Gastroesophageal sphincter (tissue), 4 donors: ENCODE measurements around the gene HSD11B1. TPM values are rescaled to one million over a fixed set of nuclear protein-coding genes. Genes with fewer than 3 reads are reported as not detected.

Experiments
- ATAC-seq: fragments of 150-250 bp; one replicate; pipeline ENCODE4 v1.9.1; 2016; ENCODE audit warnings: mild to moderate bottlenecking, moderate library complexity
- H3K27ac ChIP-seq, 4 donors: fragments of 200-600 bp; sonication (generic) in 3 of 4; 1 replicate in 3 of 4; 2 replicates in 1 of 4; pipeline ENCODE4 v1.5.1; 2016 to 2019
- H3K27me3 ChIP-seq: fragments of 200-600 bp; sonication (generic); one replicate; pipeline ENCODE4 v1.5.1; 2019
- H3K36me3 ChIP-seq, 2 donors: fragments of 200-600 bp; sonication (generic); one replicate each; pipeline ENCODE4 v1.5.1; 2019; ENCODE audit warnings: control low read depth in 1 of 2
- H3K4me1 ChIP-seq, 3 donors: fragments of 200-600 bp; sonication (generic); 1 replicate in 2 of 3; 2 replicates in 1 of 3; pipeline ENCODE4 v1.5.1; 2016 to 2019; ENCODE audit warnings: control low read depth in 2 of 3
- H3K4me3 ChIP-seq, 2 donors: fragments of 200-600 bp; sonication (generic); one replicate each; pipeline ENCODE4 v1.5.1; 2019; ENCODE audit warnings: mild to moderate bottlenecking in 1 of 2, moderate library complexity in 1 of 2
- H3K9me3 ChIP-seq, 3 donors: fragments of 200-600 bp; sonication (generic); one replicate each; pipeline ENCODE4 v1.5.1; 2017 to 2019; ENCODE audit warnings: control low read depth in 2 of 3
- CTCF ChIP-seq, 4 experiments: fragments of 200-600 bp in 2 of 4; fragments of 450-650 bp in 2 of 4; sonication (generic) in 1 of 4; IDR thresholded peaks; one replicate each; pipeline ENCODE4 v1.5.1; 2017 to 2019; ENCODE audit warnings: antibody characterized with exemption in 4 of 4, mild to moderate bottlenecking in 2 of 4, moderate library complexity in 2 of 4
- EP300 ChIP-seq: sonication (generic); formaldehyde crosslinking; IDR thresholded peaks from one replicate; pipeline ENCODE4 v1.6.1; 2017; ENCODE audit warnings: antibody characterized with exemption, mild to moderate bottlenecking
- POLR2A ChIP-seq, 2 donors: fragments of 450-650 bp; IDR thresholded peaks; one replicate each; pipeline ENCODE4 v1.6.1; 2017; ENCODE audit warnings: antibody characterized with exemption in 2 of 2, mild to moderate bottlenecking in 2 of 2, moderate library complexity in 1 of 2
- POLR2AphosphoS5 ChIP-seq: sonication (generic); formaldehyde crosslinking; IDR thresholded peaks from one replicate; pipeline ENCODE4 v1.6.1; 2017; ENCODE audit warnings: antibody characterized with exemption
- WGBS, 2 donors: methylation state at CpG; one replicate each; pipeline ENCODE4 v1.1.5; 2018; ENCODE audit warnings: low coverage in 1 of 2; 5-methylcytosine and 5-hydroxymethylcytosine counted together
- total RNA-seq, 4 donors: library from RNA; depleted of rRNA; stranded (reverse); fragments of >200 nt; gene quantifications; one replicate each; pipeline ENCODE4 v1.1.0, GENCODE V29; 2016

The HSD11B1 gene
- total RNA-seq, 4 donors from 2014 or later: 5.0 to 17.8 (median 8.9) TPM

- Histone ChIP-seq H3K36me3 (no peaks in the 10 kb centered on the region), H3K4me1 (no peaks in the 10 kb centered on the region), H3K27ac (no peak overlapping the region), H3K9me3 (no peaks in the 10 kb centered on the region), H3K27me3 (no peaks in the 10 kb centered on the region), H3K4me3 (no peak overlapping the region)
- WGBS, 2 donors: 89 to 100% methylated on average over 1 of the region's 1 CpG
- TF ChIP-seq EP300: no peak
- TF ChIP-seq POLR2AphosphoS5: no peak
- no peak for TF ChIP-seq CTCF (IDR thresholded peaks at IDR 0.05)
- no peak for TF ChIP-seq POLR2A (IDR thresholded peaks at IDR 0.05)
- ATAC-seq: no peak
Measured at GRCh38 chr1:209721323-209721722, 16.7 kb downstream of the HSD11B1 start.

- 97 to 100% methylated on average over 1 to 3 of the region's 3 CpGs for WGBS, 2 donors
- Histone ChIP-seq H3K27me3 (no peaks in the 10 kb centered on the region), H3K4me1 (no peaks in the 10 kb centered on the region), H3K9me3 (no peaks in the 10 kb centered on the region), H3K27ac (no peak overlapping the region), H3K4me3 (no peak overlapping the region), H3K36me3 (no peaks in the 10 kb centered on the region)
- TF ChIP-seq CTCF (IDR thresholded peaks at IDR 0.05): no peak
- TF ChIP-seq EP300: no peak
- no peak for TF ChIP-seq POLR2A (IDR thresholded peaks at IDR 0.05)
- no peak for ATAC-seq
Measured at GRCh38 chr1:209723265-209723664, 18.6 kb downstream of the HSD11B1 start.

GRCh38 chr1:209723756-209724693 is 19.4 kb downstream of the HSD11B1 start:
- H3K36me3 ChIP-seq: no peaks in the 10 kb centered on the region
- WGBS, 2 donors: 71 to 92% methylated on average over 2 to 3 of the region's 3 CpGs
- no peaks in the 10 kb centered on the region for H3K9me3 ChIP-seq
- TF ChIP-seq POLR2A (IDR thresholded peaks at IDR 0.05) (no peak), EP300 (no peak), POLR2AphosphoS5 (no peak), CTCF (IDR thresholded peaks at IDR 0.05) (no peak)
- no peak overlapping the region for H3K27ac ChIP-seq
- H3K4me3 ChIP-seq: no peak overlapping the region
- H3K27me3 ChIP-seq: no peaks in the 10 kb centered on the region
- no peaks in the 10 kb centered on the region for H3K4me1 ChIP-seq
- no peak for ATAC-seq

GRCh38 chr1:209727286-209727685 is 22.6 kb downstream of the HSD11B1 start:
- no peak for ATAC-seq
- Histone ChIP-seq H3K9me3 (no peaks in the 10 kb centered on the region), H3K36me3 (no peaks in the 10 kb centered on the region), H3K4me3 (no peak overlapping the region), H3K27me3 (no peaks in the 10 kb centered on the region), H3K4me1 (no peaks in the 10 kb centered on the region), H3K27ac (no peak overlapping the region)
- WGBS, 2 donors: 83 to 84% methylated on average over 1 to 2 of the region's 2 CpGs
- TF ChIP-seq POLR2AphosphoS5 (no peak), POLR2A (IDR thresholded peaks at IDR 0.05) (no peak), EP300 (no peak), CTCF (IDR thresholded peaks at IDR 0.05) (no peak)

GRCh38 chr1:209727785-209728184 is 23.1 kb downstream of the HSD11B1 start:
- WGBS, 2 donors: 90 to 93% methylated on average over 3 of the region's 3 CpGs
- H3K9me3 ChIP-seq: no peaks in the 10 kb centered on the region
- no peak for ATAC-seq
- no peaks in the 10 kb centered on the region for H3K36me3 ChIP-seq
- no peaks in the 10 kb centered on the region for H3K27me3 ChIP-seq
- H3K4me3 ChIP-seq: no peak overlapping the region
- TF ChIP-seq POLR2A (IDR thresholded peaks at IDR 0.05): no peak
- TF ChIP-seq EP300: no peak
- TF ChIP-seq POLR2AphosphoS5: no peak
- no peak for TF ChIP-seq CTCF (IDR thresholded peaks at IDR 0.05)
- no peaks in the 10 kb centered on the region for H3K4me1 ChIP-seq
- no peak overlapping the region for H3K27ac ChIP-seq
